ENCODE measurements around the gene PTPRN2.

- TF ChIP-seq FOXM1 (IDR thresholded peaks at IDR 0.05; ENCODE audit: borderline replicate concordance) (no peak), CTBP1 (IDR thresholded peaks at IDR 0.05; ENCODE audit: borderline replicate concordance) (no peak), HDGF (IDR thresholded peaks at IDR 0.05; ENCODE audit: borderline replicate concordance) (no peak), FOXA1 (IDR thresholded peaks at IDR 0.05) (no peak), TARDBP (IDR thresholded peaks at IDR 0.05) (no peak), SUZ12 (IDR thresholded peaks at IDR 0.05) (no peak), L3MBTL2 (conservative IDR thresholded peaks at IDR 0.05) (no peak), NFRKB (IDR thresholded peaks at IDR 0.05) (no peak), SP1 (IDR thresholded peaks at IDR 0.05) (no peak), ARNT (IDR thresholded peaks at IDR 0.05) (no peak), FOXK2 (IDR thresholded peaks at IDR 0.05) (no peak), ELF4 (IDR thresholded peaks at IDR 0.05) (no peak)
These were observed 785.5 kb downstream of the PTPRN2 start for GRCh38 chr7:157801971-157802675.
